ENCODE measurements around the gene MTREX.
A peak's percentile ranks its signal among the peaks of the same experiment; 100 is the strongest.

The MTREX gene

DNA sequence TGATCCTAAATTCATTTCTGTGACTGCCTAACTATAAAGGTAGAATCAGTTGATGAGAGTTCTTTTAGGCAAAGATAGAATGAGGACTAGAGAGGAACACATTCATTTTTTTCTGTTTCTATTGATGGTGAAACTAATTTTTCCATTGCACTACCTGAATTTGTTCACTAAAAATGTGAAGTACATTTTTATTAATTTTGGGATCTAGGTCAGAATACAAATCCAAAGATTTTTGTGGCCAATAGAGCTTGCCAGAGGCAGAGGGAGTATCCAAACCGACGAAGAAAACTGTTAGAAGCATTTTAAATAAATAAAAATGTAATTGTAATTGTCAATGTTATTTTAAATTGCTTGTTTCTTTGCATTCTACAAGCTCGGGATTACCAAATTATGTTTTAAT, 78.1 kb downstream of the MTREX start:
- no peak for DNase-seq

DNA sequence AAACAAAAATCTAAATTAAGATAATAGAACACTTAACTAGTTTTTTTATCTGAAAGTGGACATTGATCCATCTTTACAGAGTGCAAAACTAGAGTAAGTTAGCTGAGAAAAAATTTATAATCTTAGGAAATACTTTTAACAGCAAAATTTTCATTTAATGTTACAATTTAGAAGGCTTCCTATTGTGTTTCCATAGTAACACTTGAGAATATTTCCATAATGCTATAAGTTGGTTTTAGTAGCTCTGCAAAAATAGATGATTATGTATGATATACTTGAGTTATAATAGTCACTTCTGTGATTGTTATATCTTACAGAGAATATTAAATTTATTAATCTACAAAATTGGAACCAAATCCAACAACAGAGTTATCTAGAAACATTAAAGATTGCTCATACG, 78.6 kb downstream of the MTREX start:
- no peak for DNase-seq

DNA sequence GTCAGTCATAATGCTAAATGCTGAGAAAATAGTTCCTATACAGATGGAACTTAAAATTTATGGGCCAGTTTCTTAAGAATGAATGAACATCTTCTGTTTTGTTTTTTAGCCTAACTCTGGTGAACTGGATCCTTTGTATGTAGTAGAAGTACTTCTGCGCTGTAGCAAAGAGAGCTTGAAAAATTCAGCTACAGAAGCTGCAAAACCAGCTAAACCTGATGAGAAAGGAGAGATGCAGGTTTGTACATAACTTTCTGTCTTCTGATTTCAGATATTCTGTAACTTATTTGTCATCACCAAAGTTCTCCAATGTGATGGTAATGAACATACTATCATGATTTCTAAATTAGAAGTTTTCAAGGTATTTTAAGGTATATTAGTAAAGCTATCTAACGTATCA, 80.1 kb downstream of the MTREX start:
- no peak for DNase-seq

DNA sequence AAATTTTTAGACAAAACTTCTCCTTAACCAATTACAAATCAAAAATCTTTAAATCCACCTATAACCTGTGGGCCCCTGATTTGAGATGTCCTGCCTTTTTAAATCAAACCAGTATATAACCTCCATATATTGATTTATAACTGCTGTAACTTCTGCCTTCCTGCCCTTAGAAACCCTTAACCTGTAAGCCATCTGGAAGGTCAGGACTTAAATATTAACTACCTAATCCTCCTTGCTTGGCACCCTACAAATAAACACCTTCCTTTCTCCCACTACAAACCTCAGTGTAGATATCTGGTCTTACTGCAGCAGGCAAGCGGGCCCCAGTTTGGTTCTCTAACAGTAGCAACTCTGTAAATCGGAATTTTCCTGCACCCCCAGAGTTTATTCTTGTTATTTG, 83.9 kb downstream of the MTREX start:
- no peak for DNase-seq

DNA sequence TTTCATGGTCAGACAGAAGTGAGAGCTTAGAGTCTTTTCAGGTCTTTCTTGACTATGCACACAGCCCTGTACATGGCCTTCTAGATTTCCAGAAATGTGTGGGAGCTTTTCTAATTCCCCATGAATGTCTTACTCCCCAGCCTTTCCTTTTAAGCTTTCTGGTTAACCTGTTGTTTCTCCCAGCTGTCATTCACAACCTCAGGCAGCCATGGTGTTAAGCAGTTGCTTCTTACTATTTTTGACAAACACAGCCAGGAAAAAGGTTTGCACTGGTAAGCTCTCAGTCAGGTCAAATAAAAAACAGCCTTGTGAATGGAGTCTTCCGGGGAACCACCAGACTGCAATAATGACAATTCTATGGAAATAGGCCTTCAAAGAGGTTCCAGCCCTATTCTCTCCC, 84.9 kb downstream of the MTREX start:
- DNase-seq, result no peak

DNA sequence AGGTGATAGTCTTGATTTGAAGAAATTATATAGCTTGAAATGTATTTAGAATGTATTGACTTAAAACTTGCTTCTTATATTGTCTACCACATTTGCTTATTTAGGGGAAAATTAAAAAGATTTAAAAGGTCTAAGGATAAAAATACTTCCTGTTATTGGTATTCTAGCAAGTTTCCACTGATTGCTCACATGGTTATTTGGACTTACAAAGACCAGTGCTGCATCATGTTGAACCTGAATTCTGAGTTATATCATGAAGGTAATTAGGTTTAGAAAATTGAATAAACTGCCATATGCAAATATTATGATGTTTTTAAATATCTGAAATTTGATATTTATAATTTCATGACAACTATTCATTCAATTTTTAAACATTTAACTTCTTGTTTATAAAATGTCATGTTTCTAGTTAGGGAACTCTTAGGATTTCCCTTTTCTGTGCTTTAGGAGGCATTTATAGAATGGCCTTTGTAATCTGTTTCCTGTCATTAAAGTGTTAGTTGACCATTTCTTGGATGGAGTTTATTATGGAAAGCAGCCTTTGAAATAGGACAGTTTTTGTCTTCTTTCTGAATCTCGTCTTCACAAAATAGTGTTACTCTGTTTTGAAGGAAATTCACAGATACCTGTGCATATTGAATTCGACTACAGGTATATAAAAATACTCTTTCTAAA, 85.8 kb downstream of the MTREX start:
- no peak for DNase-seq

DNA sequence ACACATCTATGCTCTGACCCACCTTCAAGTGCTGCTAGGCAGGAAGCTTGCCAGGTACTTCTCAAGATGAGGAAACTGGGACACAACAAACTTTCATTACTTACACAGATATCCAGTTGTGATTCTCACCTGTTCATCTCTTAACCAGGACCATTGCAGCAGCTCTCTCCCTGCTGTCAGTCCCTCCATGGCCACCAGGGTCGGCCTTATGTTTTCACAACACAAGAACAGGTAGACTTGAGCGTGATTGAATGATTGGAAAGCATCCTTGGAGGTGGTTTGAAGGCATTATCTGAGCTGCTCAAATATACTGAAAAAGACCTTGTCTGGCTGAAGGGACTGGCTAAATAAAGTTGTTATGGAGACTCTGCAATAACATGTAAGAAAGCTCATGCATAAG, 94.4 kb downstream of the MTREX start:
- no peak for DNase-seq

DNA sequence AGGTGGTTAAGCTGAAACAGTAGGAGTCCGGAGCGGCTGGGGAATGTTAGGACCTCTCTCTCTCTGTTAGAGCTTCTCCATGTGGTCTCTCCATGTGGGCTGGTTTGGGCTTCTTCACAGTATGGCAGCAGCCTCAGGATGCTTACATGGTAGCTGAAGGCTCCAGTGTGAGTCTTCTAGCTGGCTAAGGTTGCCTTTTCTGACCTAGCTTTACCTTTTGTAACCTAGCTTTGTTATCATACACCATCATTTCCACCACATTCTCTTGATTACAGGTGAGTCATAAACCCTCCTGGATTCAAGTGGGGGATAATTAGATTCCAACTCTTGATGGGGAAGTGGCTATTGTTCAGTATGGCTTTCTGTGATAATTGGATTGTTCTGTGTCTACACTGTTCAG, 98.5 kb downstream of the MTREX start:
- no peak for DNase-seq

DNA sequence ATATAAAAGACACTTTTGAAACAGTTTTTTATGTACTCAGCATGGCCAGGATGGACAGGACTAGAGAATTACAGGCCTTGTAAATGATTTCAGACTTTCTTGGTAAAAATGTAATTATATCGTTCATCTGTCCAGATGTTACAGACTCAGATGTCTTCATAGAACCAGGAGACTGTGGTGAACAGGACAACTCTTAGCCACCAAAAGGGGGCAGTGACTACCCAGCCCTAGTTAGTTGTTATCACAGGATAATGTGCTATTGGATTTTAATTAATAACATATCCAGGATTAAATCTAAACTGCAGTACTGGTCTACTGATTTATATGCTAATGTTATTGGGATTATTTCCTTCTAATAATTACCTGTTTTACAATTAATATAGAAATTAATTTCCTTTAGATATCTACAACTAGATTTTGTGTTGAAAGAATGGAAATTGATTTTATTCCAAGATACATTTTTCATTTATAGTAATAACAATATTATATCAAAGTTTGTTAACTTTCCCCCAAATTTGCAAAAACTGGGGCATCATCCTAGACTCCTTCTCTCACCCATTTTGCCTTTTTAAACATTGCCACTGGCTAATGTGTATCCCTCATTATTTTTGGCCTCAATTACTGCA, 99.4 kb downstream of the MTREX start:
- peak in 1 of 2 donors; percentile 21 for DNase-seq

DNA sequence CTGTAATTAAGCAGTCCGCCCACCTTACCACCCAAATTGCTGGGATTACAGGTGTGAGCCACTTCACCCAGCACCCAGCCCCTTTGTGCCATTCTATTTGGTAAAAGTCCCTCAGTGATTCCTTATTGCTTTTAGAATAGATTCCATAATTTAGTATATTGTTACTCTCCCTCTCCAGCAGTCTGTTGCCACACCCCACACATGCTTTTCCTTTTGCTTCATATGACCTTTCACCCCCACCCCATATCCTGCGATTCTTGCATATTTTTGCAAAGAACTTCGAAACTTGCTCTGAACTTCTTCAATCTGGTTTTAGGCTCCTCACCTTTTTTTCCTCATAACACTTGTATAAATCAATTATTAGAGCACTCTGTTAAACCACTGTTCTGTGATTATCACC, 100.2 kb downstream of the MTREX start:
- no peak for DNase-seq

DNA sequence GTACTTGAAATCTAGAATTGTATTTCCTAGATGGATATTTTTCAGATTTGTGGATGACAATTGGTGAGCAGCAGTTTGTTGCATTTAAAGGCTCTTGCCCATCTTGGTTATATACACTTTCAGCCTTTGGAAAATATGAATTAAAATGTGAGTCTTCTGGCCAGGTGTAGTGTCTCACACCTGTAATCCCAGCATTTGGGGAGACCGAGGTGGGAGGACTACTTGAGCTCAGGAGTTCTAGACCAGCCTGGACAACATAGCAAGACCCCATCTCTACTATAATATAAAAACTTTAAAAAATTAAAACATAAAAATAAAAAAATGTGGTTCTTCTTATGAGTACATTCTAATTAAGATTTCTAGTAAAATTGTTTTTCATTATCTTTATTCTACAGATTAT, 102.0 kb downstream of the MTREX start:
- DNase-seq, result no peak

DNA sequence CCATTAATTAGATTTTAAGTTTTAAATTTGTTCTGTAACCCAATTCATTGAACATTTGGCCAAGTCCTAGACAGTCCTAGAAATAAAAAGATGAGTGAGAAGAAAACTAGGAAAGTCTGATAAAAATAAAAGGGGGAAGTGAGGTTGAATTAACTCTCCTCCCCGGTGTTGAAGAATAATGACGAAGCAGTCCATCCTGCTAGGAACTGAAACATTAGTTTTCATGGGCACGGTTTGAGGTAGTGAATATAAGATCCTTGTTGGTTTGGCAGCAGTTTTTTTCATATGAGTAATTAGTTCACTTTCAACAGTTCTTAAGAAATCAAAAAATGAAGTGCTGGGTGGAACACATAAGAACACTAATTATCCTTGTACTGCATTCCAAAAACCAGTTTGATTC, 103.1 kb downstream of the MTREX start:
- no peak for DNase-seq

DNA sequence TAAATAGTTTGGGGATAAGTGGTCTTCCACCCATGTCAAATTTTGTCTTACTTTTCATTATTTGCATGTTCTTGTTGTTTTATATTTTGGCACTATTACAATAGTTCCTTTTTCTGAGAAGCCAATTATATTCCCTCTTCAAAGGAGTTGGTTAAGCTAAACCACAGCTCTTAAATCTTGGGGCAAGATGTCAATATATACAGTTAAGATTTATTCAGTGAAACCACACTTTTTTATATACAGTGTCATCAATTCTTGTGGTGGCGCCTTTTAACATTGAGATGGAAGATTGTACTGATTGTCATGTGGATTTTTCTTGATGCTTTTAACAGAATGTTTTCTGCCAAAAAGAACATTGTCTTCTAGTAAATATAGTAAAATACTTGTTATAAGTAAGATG, 104.1 kb downstream of the MTREX start:
- no peak for DNase-seq

DNA sequence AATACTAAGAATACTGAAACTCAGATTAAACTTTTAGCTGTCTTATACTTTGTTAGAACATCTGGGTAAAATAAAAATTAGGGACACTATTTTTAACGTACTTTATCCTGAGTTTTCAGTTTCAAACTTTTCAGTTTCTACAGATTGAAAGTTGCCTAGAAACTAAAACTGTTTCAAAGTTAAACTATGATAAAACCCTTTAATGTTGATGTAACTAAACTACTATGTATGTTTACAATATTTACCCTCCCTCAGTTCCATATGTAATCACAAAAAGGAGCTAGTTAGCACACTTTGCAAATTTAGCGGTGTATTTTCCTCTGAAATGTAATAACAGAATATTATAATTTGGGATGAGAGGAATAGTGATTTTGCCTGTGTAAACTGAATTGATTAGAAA, 105.9 kb downstream of the MTREX start:
- no peak for DNase-seq

DNA sequence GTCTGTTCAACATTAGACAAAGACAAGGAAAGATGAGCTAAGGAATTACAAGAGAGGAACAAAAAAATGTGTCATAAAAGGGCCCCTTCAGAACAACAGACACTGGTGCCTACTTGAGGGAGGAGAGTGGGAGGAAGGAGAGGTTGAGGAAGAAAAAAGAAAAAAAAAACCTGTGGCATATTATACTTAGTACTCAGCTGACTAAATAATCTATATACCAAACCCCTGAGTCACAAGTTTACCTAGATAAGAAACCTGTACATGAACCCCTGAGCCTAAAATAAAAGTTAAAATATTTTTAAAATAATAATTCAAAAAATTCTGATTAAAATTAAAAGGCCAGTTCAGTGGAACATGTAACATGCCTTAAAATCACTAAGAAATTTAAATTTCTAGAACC, 107.3 kb downstream of the MTREX start:
- no peak for DNase-seq

DNA sequence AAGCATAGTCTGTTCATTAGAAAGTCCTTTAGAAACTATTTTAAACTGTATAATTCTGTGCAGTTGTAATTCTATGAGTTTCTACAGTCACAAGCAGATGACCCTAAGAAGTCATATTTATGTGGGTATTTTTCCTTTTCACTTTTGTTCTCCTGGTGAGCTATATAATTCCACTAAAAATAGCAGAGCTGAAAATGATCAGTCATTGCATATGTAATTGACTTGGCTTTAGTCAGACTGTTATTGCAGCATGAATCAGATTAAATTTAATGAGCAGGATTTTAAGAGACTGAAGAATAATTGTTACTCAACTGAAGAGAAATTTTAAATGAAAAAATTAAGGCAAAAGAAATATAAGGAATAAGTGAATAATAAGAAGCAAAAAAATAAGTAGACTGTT, 108.5 kb downstream of the MTREX start:
- no peak for DNase-seq

DNA sequence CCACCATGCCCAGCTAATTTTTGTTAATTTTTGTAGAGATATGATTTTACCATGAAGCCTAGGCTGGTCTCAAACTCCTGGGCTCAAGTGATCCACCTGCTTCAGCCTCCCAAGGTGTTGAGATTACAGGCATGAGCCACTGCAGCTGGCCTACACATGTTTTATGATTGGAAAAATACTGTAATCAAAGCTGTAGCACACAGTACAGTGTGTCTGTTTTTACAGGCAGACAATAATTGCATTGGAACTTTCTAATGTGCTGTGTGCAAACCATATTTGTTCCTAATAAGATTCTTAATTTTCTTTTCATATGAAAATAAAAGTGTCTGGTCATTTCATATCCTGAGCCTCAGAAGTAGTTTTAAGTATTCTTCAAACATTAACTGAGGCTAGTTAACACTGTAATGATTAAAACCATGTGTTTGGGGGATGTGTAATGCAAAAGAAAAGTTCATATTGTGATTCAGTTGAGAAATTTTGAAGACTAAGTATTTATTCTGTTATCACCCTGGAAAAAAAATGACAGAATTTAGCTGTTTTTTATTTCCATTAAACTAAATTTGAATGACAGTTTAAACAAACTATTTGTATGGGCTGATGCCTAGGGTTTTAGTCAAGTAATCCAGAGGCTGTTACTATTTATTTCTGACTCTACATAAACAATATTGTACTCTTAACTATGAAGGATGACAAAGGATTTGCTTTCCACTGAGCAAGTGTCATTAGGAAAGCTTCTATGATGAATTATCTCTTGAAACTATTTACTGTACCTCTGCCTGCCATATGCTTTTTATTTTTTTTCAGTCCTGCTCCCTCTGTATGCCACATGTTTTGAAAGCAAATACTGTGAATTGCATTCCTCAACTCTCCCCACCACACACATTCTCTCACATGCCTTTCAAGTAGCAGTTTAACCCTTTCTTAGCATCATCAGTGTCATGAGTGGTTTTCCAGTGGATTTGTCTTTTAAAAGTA, 111.5 kb downstream of the MTREX start:
- no peak for DNase-seq

DNA sequence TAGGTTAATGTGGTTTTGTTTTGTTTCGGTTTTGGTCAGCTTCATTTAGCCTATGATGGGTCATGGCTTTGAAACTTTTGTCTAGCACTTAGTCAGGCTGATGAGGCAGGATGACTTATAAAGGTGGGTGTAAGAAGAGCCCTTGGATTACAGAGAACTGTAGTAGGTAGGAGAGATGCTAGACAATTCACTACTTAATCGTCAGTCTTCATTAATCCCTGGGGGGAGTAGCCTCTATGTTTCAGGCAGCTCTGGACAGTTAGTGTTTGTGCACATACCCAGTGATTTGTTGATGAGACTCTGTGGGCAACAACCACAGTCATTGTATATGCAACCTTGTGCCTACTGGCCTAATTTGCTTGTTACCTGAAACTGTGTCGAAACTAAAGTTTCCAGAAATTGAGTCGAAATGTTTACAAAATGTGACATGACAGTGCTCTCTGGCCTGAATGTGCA, 113.3 kb downstream of the MTREX start:
- no peak for DNase-seq

DNA sequence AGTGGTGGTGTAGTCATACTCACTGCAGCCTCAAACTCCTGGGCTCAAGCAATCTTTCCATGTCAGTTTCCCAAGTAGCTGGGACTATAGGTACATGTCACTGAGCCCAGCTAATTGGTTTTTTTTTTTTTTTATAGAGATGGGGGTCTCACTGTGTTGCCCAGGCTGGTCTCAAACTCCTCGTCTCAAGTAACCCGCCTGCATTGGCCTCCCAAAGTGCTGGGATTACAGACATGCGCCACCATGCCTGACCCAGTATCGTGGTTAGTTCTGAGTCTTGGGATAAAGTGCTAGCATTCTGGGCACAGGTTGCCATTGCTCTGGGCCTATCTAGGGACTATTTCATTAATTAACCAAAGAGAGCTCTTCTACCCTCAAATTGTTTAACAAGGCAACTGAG, 118.7 kb downstream of the MTREX start:
- no peak for DNase-seq

DNA sequence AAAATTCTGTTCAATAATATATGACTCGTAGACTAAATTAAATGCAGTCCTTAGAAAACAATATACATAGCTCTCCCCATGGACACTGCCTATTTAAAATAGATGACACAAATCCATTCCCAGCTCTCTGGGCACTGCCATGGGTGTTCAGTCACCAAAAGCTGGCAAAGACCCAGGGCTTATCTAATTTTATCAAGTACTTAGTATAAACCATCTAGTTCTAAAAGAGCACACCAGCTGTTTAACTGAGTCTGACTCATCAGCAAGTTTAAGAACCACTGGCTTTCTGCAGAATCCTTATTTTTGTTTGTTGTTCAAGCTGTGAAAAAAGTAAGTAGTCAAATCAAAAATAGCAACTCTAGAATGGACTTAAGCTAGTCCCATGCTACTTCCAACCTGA, 119.4 kb downstream of the MTREX start:
- no peak for DNase-seq

DNA sequence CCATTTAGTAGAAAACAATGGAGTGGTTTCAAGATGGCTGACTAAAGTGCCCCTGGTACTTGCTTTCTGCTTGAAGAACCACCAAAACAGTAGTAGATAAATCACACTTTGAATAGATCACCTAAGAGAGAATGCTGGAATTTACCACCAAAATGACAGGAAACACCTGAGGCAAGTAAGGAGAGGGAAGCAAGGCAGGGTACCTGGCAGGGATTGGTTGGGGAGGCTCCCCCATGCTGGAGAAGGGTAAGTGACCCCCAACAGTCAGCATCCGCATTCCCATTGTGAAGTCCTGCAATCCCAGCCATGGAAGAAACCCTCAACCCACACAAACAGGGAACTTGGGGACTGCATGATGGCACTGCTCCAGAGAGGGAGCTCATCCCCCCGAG, 121.4 kb downstream of the MTREX start:
- DNase-seq, result no peak

DNA sequence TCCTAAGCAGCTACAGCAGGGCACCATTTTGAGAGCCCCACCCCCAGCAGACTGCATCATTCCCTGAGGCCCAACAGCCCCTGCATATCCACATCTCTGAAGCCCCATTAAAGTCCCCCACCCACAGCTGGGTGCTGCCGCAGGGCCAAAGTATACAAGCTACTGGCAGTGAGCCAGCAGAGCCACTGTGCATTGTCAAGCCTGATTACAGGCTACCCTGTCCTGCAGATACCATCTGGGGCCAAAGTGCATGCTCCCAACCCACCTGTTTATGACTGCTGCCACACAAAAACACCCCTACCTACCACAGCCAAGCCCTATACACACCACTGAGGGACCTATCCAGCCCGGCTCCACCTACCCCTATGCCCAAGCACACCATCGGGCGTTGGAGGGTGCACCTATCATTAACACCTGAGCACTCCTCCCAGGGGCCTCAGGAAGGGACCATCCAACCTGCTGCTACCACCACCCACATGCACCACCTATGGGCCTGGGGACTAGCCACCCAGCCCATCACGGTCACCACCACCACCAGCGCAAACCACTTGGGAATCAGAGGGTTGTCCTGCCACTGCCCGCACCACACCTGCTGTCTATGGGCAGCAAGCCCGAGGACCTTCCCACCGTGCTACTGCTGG, 121.9 kb downstream of the MTREX start:
- no peak for DNase-seq

DNA sequence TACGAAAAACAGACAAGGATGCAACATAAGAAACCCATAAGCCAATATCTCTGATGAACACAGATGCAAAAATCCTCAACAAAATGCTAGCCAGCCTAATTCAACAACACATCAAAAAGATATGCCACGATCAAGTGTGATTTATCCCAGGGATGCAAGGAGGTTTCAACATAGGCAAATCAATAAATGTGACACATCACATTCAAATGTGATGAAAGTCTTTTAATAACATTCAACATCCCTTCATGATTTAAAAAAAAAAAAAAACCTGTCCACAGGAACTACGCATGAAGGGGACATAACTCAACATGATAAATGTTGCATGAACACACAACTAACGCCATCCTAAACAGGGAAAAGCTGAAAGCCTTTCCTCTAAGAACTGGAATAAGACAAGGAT, 124.8 kb downstream of the MTREX start:
- DNase-seq, result no peak

Data from CD4-positive, alpha-beta T cell treated with Interleukin-1 beta for 1 hour (primary cell).